Tibial nerve (tissue), 4 donors: ENCODE results near the gene SYCP2L. TPM values are rescaled to one million over a fixed set of nuclear protein-coding genes. Genes with fewer than 3 reads are reported as not detected.

Experiments
- DNase-seq, 2 donors: peaks; one replicate each; pipeline ENCODE4 v3.0.0-alpha.2; 2019; ENCODE audit warnings: low spot score in 2 of 2
- H3K27ac ChIP-seq, 4 donors: fragments of 200-600 bp; sonication (generic) in 3 of 4; one replicate each; pipeline ENCODE4 v1.5.1; 2017 to 2019; ENCODE audit warnings: mild to moderate bottlenecking in 1 of 4
- H3K27me3 ChIP-seq, 2 donors: fragments of 200-600 bp; sonication (generic) in 1 of 2; one replicate each; pipeline versions ENCODE4 v1.5.1 to v1.6.0; 2017 to 2019
- H3K36me3 ChIP-seq, 3 donors: fragments of 200-600 bp; sonication (generic); one replicate each; pipeline ENCODE4 v1.5.1; 2018 to 2019
- H3K4me1 ChIP-seq, 4 donors: fragments of 200-600 bp; sonication (generic) in 3 of 4; one replicate each; pipeline ENCODE4 v1.5.1; 2017 to 2019
- H3K4me3 ChIP-seq, 4 donors: fragments of 200-600 bp; sonication (generic) in 3 of 4; one replicate each; pipeline ENCODE4 v1.5.1; 2017 to 2019; ENCODE audit warnings: mild to moderate bottlenecking in 1 of 4, moderate library complexity in 1 of 4
- H3K9me3 ChIP-seq, 4 donors: fragments of 200-600 bp; sonication (generic) in 3 of 4; one replicate each; pipeline ENCODE4 v1.5.1; 2017 to 2019
- CTCF ChIP-seq, 5 experiments: fragments of 200-600 bp in 3 of 5; fragments of 450-650 bp in 2 of 5; sonication (generic) in 3 of 5; IDR thresholded peaks; one replicate each; pipeline ENCODE4 v1.5.1; 2016 to 2019; ENCODE audit warnings: antibody characterized with exemption in 5 of 5, mild to moderate bottlenecking in 3 of 5, moderate library complexity in 2 of 5
- EP300 ChIP-seq, 2 donors: sonication (generic); formaldehyde crosslinking; IDR thresholded peaks; one replicate each; pipeline ENCODE4 v1.6.1; 2017; ENCODE audit warnings: antibody characterized with exemption in 2 of 2, mild to moderate bottlenecking in 1 of 2
- POLR2A ChIP-seq, 2 donors: fragments of 450-650 bp; IDR thresholded peaks; one replicate each; pipeline ENCODE4 v1.6.1; 2017; ENCODE audit warnings: antibody characterized with exemption in 2 of 2, mild to moderate bottlenecking in 2 of 2, moderate library complexity in 2 of 2
- WGBS, 2 donors: methylation state at CpG; one replicate each; pipeline ENCODE4 v1.1.5; 2018; 5-methylcytosine and 5-hydroxymethylcytosine counted together
- total RNA-seq, 4 donors: library from RNA; depleted of rRNA; stranded (reverse); fragments of >200 nt; gene quantifications; one replicate each; pipeline ENCODE4 v1.1.0, GENCODE V29; 2016

The SYCP2L gene
- 1 to 10 TPM; 2.0 to 3.9 (median 3.5) TPM for total RNA-seq

DNA sequence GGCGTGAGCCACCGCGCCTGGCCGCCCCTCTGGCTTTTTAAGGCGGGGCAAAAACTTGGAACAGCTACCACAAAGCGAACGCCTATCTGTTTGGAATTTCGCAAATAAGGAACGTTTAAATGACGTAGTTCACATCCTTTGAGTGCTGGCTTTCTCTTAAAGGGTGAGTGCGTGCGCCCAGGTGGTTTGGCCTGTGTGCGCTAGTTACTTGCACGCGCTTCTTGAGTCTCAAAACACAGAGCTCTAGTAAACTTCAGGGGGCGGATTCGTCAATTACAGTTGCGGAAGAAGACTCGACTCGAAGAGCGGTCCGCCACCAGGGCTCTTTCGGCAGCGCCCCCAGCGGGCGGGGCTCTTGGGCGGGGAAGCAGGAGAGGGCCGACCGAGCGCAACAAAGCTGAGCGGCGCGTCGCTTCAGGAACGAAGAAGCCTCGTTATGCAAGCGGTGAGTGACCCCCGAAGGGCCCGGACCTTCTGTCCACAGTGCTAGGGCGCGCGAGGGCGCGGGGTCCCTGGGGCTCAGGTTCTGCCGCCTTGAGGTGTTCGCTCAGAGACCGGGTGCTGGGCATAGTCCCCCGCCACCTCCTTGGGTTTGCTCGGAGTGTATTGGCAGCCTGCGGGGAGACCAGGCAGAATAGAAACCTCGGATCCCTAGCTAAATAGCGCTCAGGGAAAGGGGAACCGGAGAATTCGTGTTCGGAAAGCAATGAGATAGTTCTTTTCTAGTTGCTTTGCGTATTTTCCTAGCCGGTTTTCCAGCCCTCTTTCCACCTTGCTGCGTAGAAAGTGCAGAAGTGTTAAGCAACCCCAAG lies at the start of gene SYCP2L:
TSS of gene SYCP2L (plus strand) at position 362 of the 812 bp plus-strand sequence. CDS start at position 437, 75 bp downstream.
- Histone ChIP-seq H3K27me3 (peaks cover 0 to 58% of the 10 kb centered on the region in 2 donors), H3K27ac (peak within 1 kb of the TSS in 1 of 4 donors; percentile 77), H3K4me3 (peak within 1 kb of the TSS; percentile 21 to 57 (median 26)), H3K9me3 (no peaks in the 10 kb centered on the region), H3K4me1 (peaks cover 0 to 35% (median 9%) of the 10 kb centered on the region in 4 donors), H3K36me3 (no peaks in the 10 kb centered on the region)
- WGBS, 2 donors: 2 to 5% methylated on average over 45 to 48 of the region's 58 CpGs
- DNase-seq: peak in 1 of 2 donors; percentile 40
- peak in 2 of 5 experiments; percentile 23 to 27 for TF ChIP-seq CTCF (IDR thresholded peaks at IDR 0.05)
- TF ChIP-seq EP300 (IDR thresholded peaks at IDR 0.05): peak in 1 of 2 donors; percentile 24
- no peak for TF ChIP-seq POLR2A (IDR thresholded peaks at IDR 0.05)

- H3K4me3 ChIP-seq: peak overlapping the region; percentile 50 to 90 (median 68)
- H3K9me3 ChIP-seq: no peaks in the 10 kb centered on the region
- H3K4me1 ChIP-seq: peaks cover 0 to 24% (median 11%) of the 10 kb centered on the region in 4 donors
- H3K36me3 ChIP-seq: no peaks in the 10 kb centered on the region
- no peak for DNase-seq
- H3K27ac ChIP-seq: peak overlapping the region in 2 of 4 donors; percentile 23 to 82
- H3K27me3 ChIP-seq: no peaks in the 10 kb centered on the region
- WGBS, 2 donors: 0 to 1% methylated on average over 22 of the region's 22 CpGs
- TF ChIP-seq CTCF (IDR thresholded peaks at IDR 0.05): no peak
- TF ChIP-seq POLR2A (IDR thresholded peaks at IDR 0.05): no peak
- no peak for TF ChIP-seq EP300 (IDR thresholded peaks at IDR 0.05)
These were observed 49.2 kb upstream of the SYCP2L start for GRCh38 chr6:10837622-10837994.

GRCh38 chr6:10837995-10838793 lies 48.7 kb upstream of the SYCP2L start, which contains the start of gene MAK:
TSS of gene MAK (minus strand) at chr6:10838539. CDS start at chr6:10830648, 7,891 bp downstream.
- WGBS, 2 donors: 0 to 1% methylated on average over 35 to 50 of the region's 53 CpGs
- H3K27me3 ChIP-seq: no peaks in the 10 kb centered on the region
- peak within 1 kb of the TSS; percentile 50 to 90 (median 68) for H3K4me3 ChIP-seq
- TF ChIP-seq CTCF (IDR thresholded peaks at IDR 0.05) (no peak), EP300 (IDR thresholded peaks at IDR 0.05) (peak in 1 of 2 donors; percentile 56), POLR2A (IDR thresholded peaks at IDR 0.05) (peak in 1 of 2 donors; percentile 36)
- peak; percentile 59 to 64 for DNase-seq
- H3K4me1 ChIP-seq: peaks cover 0 to 24% (median 11%) of the 10 kb centered on the region in 4 donors
- no peaks in the 10 kb centered on the region for H3K36me3 ChIP-seq
- peaks cover 0 to under 1% (median 0%) of the 10 kb centered on the region in 4 donors for H3K9me3 ChIP-seq
- H3K27ac ChIP-seq: peak within 1 kb of the TSS in 3 of 4 donors; percentile 23 to 82 (median 50)

DNA sequence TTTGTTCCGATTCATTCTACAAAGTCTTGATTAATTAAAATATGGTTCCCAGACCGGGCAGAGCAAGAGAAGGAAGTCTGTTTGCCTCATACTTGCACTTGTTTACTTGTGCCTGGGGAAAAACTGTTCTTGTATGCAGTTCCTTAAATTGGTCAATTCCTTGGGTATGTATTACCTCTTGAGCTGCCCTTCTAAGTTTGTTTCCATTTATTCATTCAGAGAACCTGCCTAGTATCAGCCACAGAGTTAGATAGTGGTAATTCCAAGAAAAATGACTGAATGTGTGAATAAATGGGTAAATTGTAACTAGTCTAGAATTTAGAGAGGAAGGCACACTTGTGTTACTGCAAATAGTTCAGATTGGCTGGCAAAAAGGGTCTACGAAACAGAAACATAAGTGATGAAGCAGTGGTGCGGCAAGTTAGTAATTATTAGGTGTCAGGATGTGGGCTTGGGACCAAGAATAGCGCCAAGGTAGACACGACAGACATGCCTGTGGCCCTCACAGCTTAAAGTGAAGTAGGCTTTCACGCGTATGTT lies 48.0 kb upstream of the SYCP2L start:
- 64 to 65% methylated on average over 8 of the region's 8 CpGs for WGBS, 2 donors
- peak overlapping the region; percentile 50 to 90 (median 68) for H3K4me3 ChIP-seq
- no peaks in the 10 kb centered on the region for H3K27me3 ChIP-seq
- TF ChIP-seq CTCF (IDR thresholded peaks at IDR 0.05) (no peak), EP300 (IDR thresholded peaks at IDR 0.05) (no peak), POLR2A (IDR thresholded peaks at IDR 0.05) (no peak)
- H3K4me1 ChIP-seq: peaks cover 0 to 24% (median 11%) of the 10 kb centered on the region in 4 donors
- no peaks in the 10 kb centered on the region for H3K36me3 ChIP-seq
- no peak for DNase-seq
- H3K27ac ChIP-seq: peak overlapping the region in 1 of 4 donors; percentile 82
- peaks cover 0 to 7% (median 0%) of the 10 kb centered on the region in 4 donors for H3K9me3 ChIP-seq
